RCC 7860 (cell line): ENCODE data around the gene AANAT.
"Not testable (repeated sequence)": the region's sequence is repeated elsewhere in the genome, so short reads cannot be mapped to it uniquely, and the experiment has no call there.

Experiments used
- DNase-seq: peaks from one replicate; pipeline ENCODE4 v3.0.0-alpha.2; 2015; ENCODE audit warnings: low spot score
- FAIRE-seq: peaks from 2 replicates; lab custom pipeline; 2012; peaks lifted over from hg19 to GRCh38; lab: Jason Lieb, UNC

Gene AANAT

GRCh38 chr17:76502341-76503211 is 35.2 kb downstream of the AANAT start:
- no peak for FAIRE-seq
- no peak for DNase-seq

DNA sequence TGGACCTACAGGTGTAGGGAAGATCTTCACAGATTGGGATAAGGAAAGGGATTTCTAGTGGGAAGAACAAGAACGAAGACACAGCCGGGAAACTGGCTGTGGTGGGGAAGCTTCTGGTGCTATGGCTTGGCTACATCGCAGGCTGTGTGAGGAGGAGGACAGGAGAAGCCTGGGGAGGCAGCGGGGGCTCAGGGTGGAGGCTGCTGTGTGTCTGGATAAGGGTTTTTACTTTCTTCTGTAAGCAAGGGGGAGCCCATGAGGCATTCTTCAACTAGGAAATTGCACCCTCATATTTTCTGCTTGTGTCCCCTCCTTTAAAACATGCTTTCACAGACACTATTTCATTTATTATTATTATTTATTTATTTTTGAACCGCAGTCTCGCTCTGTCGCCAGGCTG is 36.7 kb downstream of the AANAT start:
- DNase-seq: no peak
- no peak for FAIRE-seq

DNA sequence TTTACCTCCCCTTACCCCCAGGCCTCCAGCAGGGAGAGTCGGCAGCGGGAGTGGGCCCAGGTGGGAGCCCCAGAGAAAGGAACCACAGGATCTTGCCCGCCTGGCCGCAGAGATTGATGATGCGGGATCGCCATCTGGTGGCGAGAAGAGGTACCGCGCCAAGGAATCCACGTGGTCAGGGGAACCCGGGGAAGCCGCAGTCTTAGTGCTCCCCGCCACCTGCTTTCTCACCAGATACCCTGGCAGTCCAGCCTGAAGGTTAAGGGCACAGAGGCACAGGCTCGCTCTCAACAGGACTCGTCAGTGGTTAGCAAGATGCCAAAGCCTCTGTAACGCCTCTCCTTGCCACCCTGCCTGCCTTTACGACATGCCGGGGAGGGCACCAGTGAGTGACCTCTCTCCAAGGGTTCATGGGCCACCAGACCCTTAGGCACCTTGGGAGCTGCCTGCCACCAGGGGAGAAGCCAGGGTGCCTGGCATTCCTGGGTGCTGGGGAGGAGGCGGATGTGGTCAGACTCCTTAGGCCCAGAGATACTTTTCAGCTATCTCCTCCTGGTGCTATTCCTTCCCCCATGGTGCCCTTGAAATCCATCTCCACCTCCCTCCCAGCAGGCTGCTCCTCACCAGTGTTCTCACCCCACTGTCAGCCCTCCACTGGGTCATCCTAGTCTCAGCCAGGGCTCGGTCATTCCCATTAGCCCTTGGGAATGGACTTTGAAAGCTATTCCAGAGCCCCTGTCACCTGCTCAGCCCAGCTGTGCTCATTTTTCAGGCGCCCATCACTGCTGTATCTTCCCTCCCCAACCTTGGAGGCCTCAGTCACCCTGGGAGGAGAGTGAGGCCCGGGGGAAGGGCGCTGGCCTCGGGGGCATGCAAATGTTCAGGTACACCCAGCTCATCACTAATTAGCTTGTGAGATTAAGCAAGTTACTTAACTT is 39.3 kb downstream of the AANAT start:
- peak; percentile 52 for DNase-seq
- FAIRE-seq: no peak

- not testable (repeated sequence) for DNase-seq, FAIRE-seq
These were observed 41.2 kb downstream of the AANAT start for GRCh38 chr17:76508472-76509063.

GRCh38 chr17:76510831-76511244 is 43.4 kb downstream of the AANAT start:
- FAIRE-seq (no peak), DNase-seq (no peak)

- FAIRE-seq (no peak), DNase-seq (no peak)
These were observed 44.4 kb downstream of the AANAT start for GRCh38 chr17:76511668-76512365.

- DNase-seq: no peak
- FAIRE-seq: no peak
These were observed 45.2 kb downstream of the AANAT start for GRCh38 chr17:76512366-76513305.

DNA sequence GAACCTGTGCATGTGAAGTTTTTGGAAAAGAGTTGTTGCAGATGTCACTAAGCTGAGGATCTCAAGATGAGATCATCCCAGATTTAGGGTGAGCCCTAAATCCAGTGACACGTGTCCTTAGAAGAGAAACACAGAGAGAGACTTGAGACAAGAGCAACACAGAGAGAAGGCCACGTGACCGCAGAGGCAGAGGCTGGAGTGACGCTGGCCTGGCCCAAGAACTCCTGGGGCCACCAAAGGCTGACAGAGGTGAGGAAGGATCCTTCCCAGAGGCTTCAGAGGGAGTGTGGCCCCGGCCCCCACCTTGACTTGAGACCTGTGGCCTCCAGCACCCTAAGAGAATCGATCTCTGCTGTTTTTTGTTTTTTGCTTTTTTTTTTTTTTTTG is 45.9 kb downstream of the AANAT start:
- no peak for FAIRE-seq
- no peak for DNase-seq

DNA sequence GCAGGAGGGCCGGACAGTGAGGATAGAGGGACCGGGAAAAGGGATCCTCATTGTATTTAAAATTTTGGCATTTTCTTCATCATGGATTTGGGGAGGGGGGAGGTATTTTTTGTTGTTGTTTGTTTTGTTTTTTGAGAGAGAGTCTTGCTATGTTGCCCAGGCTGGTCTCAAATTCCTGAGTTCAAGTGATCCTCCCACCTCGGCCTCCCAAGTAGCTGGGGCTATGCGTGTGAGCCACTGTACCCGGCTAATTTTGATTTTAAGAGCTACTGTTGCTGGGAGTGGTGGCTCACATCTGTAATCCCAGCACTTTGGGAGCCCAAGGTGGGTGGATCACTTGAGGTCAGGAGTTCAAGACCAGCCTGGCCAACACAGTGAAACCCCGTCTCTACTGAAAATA is 47.0 kb downstream of the AANAT start:
- DNase-seq, FAIRE-seq: not testable (repeated sequence)

DNA sequence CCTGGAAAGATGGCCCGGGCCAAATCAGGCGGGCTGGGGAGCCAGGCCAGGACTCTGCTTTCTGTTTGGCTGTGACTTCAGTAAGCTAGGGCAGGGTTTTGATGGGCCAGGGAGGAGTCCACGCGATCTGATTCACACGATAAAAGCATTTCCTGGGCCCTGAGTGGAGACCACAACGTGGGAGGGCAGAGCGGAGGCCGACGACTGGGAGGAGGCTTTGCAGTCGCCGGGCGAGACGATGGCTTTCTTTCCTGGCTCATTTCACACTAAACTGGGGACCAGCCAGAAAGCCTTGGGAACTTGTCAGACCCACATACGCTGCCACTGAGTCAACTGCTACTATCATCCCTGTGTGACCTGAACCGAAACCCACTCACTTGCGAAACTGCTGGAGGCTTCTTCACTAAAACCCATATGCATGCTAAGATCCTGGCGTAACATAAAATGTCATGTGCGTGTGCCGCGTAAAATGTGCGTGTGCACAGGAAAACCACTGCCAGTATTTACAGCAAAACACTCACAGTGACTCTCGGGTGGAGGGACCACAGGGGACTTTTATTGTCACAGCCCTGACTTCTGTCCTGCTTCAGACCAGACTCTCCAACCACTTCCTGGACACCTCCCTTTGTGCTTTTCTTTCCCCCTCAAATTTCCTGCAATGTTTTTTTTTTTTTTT is 48.0 kb downstream of the AANAT start:
- DNase-seq: peak; percentile 99
- FAIRE-seq: peak; percentile 97

GRCh38 chr17:76517638-76518038 is 50.2 kb downstream of the AANAT start:
- FAIRE-seq (no peak), DNase-seq (peak; percentile 28)

- no peak for DNase-seq
- FAIRE-seq: no peak
These were observed 51.9 kb downstream of the AANAT start for GRCh38 chr17:76519048-76519966.
